ENCODE results near the gene OR6J1. TPM values are rescaled to one million over a fixed set of nuclear protein-coding genes. Genes with fewer than 3 reads are reported as not detected.
A peak's percentile ranks its signal among the peaks of the same experiment; 100 is the strongest.

Gene OR6J1
- polyA plus RNA-seq, 2 of the 4 experiments (the other 2 are of a cell fraction) = not detected

DNA sequence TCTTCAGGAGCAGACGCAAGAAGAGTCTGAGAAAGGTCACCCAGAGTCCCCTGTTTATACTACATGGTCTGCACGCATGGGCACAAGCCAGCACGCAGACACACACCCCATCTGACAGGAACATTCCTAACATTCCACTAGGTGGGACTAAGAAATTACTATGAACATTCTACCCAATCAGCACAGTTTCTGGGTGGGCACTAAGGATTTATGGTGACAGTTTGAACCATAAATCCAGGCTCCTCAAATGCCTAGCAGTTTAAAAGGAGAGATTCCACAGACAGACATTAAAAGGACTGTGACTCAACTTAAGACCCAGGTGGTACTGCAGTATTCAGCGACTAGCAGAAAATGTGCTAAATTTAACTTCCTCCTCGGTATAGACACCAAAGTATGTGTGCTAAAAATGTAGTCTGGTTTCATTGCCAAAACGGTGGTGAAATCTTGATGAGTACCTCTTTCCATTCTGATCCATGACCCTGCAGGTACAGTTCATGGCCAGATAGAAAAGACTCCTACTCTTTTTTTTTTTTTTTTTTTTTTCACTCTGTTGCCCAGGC is 29.8 kb downstream of the OR6J1 start (continued):
- peak; percentile 91 for TF ChIP-seq MAX (IDR thresholded peaks at IDR 0.05)
- TF ChIP-seq, protein P1, sequence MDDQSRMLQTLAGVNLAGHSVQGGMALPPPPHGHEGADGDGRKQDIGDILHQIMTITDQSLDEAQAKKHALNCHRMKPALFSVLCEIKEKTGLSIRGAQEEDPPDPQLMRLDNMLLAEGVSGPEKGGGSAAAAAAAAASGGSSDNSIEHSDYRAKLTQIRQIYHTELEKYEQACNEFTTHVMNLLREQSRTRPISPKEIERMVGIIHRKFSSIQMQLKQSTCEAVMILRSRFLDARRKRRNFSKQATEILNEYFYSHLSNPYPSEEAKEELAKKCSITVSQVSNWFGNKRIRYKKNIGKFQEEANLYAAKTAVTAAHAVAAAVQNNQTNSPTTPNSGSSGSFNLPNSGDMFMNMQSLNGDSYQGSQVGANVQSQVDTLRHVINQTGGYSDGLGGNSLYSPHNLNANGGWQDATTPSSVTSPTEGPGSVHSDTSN (IDR thresholded peaks at IDR 0.05) = peak; percentile 91
- no peak for TF ChIP-seq E2F6 (IDR thresholded peaks at IDR 0.05; ENCODE audit: borderline replicate concordance, low read depth)
- TF ChIP-seq FOSB (CRISPR knock-in tag; IDR thresholded peaks at IDR 0.05) = 0 out of 2 replicates have a peak, but pooled peaks have one; percentile 13
- TF ChIP-seq RARB (CRISPR knock-in tag; IDR thresholded peaks at IDR 0.05) = peak; percentile 86
- no peak for TF ChIP-seq HOXB13 (CRISPR knock-in tag; IDR thresholded peaks at IDR 0.05; ENCODE audit: low read depth)
- TF ChIP-seq ESRRA (IDR thresholded peaks at IDR 0.05; ENCODE audit: borderline replicate concordance, low read length) = no peak
- no peak for TF ChIP-seq POLR2A (IDR thresholded peaks at IDR 0.05; ENCODE audit: low read length)
- TF ChIP-seq HDAC2 (IDR thresholded peaks at IDR 0.05) = no peak
- TF ChIP-seq RAD21 (conservative IDR thresholded peaks at IDR 0.05 in 1 of 2, IDR thresholded peaks at IDR 0.05 in 1 of 2) = no peak
- no peak for TF ChIP-seq HOXA7 (CRISPR knock-in tag; IDR thresholded peaks at IDR 0.05)
- TF ChIP-seq, protein P2, sequence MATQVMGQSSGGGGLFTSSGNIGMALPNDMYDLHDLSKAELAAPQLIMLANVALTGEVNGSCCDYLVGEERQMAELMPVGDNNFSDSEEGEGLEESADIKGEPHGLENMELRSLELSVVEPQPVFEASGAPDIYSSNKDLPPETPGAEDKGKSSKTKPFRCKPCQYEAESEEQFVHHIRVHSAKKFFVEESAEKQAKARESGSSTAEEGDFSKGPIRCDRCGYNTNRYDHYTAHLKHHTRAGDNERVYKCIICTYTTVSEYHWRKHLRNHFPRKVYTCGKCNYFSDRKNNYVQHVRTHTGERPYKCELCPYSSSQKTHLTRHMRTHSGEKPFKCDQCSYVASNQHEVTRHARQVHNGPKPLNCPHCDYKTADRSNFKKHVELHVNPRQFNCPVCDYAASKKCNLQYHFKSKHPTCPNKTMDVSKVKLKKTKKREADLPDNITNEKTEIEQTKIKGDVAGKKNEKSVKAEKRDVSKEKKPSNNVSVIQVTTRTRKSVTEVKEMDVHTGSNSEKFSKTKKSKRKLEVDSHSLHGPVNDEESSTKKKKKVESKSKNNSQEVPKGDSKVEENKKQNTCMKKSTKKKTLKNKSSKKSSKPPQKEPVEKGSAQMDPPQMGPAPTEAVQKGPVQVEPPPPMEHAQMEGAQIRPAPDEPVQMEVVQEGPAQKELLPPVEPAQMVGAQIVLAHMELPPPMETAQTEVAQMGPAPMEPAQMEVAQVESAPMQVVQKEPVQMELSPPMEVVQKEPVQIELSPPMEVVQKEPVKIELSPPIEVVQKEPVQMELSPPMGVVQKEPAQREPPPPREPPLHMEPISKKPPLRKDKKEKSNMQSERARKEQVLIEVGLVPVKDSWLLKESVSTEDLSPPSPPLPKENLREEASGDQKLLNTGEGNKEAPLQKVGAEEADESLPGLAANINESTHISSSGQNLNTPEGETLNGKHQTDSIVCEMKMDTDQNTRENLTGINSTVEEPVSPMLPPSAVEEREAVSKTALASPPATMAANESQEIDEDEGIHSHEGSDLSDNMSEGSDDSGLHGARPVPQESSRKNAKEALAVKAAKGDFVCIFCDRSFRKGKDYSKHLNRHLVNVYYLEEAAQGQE (IDR thresholded peaks at IDR 0.05) = no peak
- TF ChIP-seq BHLHE40 (IDR thresholded peaks at IDR 0.05; ENCODE audit: low read depth, low read length) = no peak
- TF ChIP-seq, protein P3, sequence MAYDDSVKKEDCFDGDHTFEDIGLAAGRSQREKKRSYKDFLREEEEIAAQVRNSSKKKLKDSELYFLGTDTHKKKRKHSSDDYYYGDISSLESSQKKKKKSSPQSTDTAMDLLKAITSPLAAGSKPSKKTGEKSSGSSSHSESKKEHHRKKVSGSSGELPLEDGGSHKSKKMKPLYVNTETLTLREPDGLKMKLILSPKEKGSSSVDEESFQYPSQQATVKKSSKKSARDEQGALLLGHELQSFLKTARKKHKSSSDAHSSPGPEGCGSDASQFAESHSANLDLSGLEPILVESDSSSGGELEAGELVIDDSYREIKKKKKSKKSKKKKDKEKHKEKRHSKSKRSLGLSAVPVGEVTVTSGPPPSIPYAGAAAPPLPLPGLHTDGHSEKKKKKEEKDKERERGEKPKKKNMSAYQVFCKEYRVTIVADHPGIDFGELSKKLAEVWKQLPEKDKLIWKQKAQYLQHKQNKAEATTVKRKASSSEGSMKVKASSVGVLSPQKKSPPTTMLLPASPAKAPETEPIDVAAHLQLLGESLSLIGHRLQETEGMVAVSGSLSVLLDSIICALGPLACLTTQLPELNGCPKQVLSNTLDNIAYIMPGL (CRISPR knock-in tag; IDR thresholded peaks at IDR 0.05; ENCODE audit: borderline replicate concordance) = no peak
- TF ChIP-seq CEBPB (IDR thresholded peaks at IDR 0.05) = peak in 1 of 2 experiments; percentile 71; a peak in 2 of 4 replicates
- no peak for TF ChIP-seq KDM1A (IDR thresholded peaks at IDR 0.05; ENCODE audit: low read depth)
- 0 out of 2 replicates have a peak, but pooled peaks have one; percentile 57 for TF ChIP-seq POLR2AphosphoS2 (conservative IDR thresholded peaks at IDR 0.05; ENCODE audit: low read length)
- no peak; the same call in 1 of the 2 replicates for TF ChIP-seq FOXS1 (CRISPR knock-in tag; IDR thresholded peaks at IDR 0.05)
- no peak for TF ChIP-seq KDM5A (IDR thresholded peaks at IDR 0.05)
- no peak for TF ChIP-seq SREBF2 (IDR thresholded peaks at IDR 0.05)

DNA sequence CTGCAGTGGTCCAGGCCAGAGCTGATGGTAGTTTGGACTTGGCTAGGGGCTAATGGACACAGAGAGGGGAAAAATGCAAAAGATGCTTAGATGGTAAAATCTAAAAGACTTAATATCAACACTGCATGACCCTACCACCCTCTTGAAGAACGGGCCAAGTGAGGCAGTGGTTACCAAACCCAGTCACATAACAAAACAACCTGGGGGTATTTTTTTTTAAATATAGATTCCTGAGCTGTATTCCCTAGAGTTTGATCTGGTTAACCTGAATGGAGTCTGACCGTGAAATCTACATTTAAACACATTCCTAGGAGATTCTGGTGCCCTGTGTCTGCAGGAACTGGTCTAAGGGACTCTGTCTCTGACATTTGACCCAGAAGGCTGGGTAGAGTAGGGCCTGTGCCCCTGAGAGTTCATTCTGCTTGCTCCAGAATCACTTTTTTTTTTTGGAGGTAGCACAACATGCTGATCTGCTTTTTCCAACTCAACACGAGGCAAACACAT is 30.4 kb downstream of the OR6J1 start:
- FAIRE-seq (no peak), ATAC-seq (peak; percentile 1 to 8; a peak in 2 of 6 replicates), DNase-seq (ENCODE audit: low read depth in 1 of 2, low spot score in 1 of 2) (no peak)
- Histone ChIP-seq H3K27ac (peak overlapping the region; percentile 71 to 89), H3K4me2 (peak overlapping the region; percentile 54), H3K4me1 (peaks cover 31% of the 10 kb centered on the region), H3K9me3 (no peaks in the 10 kb centered on the region), H3K4me3 (no peak overlapping the region)
- CTCF ChIA-PET = interaction anchor here (0.7 to 4.6 kb wide), 8 partner anchors 14 to 89 kb away, joined by 3 to 51 read pairs (median 4); partner anchors contain the start of gene ABHD4
- POLR2A ChIA-PET = interaction anchor here (0.6 to 3.7 kb wide), 4 partner anchors 15 to 103 kb away, joined by 3 to 16 read pairs (median 10); partner anchors contain the start of genes ABHD4 and DAD1
- 18% methylated on average over 3 of the region's 3 CpGs for WGBS (ENCODE audit: missing lambda C conversion rate)
- no peak for TF ChIP-seq MAX (IDR thresholded peaks at IDR 0.05)
- no peak for TF ChIP-seq EHMT2 (IDR thresholded peaks at IDR 0.05; ENCODE audit: low read depth)
- no peak for TF ChIP-seq SMC3 (IDR thresholded peaks at IDR 0.05)
- TF ChIP-seq TFCP2L1 (CRISPR knock-in tag; IDR thresholded peaks at IDR 0.05) = no peak
- TF ChIP-seq ZNF302 (CRISPR knock-in tag; IDR thresholded peaks at IDR 0.05) = no peak
- TF ChIP-seq NPAS2 (CRISPR knock-in tag; IDR thresholded peaks at IDR 0.05; ENCODE audit: borderline replicate concordance) = no peak
- TF ChIP-seq RCOR1 (IDR thresholded peaks at IDR 0.05; ENCODE audit: low read depth, low read length) = no peak
- TF ChIP-seq RAD21 (conservative IDR thresholded peaks at IDR 0.05 in 1 of 2, IDR thresholded peaks at IDR 0.05 in 1 of 2) = no peak
- TF ChIP-seq POLR2AphosphoS2 (conservative IDR thresholded peaks at IDR 0.05; ENCODE audit: low read length) = no peak
- TF ChIP-seq USF2 (IDR thresholded peaks at IDR 0.05) = no peak
- no peak for TF ChIP-seq RNF2 (IDR thresholded peaks at IDR 0.05; ENCODE audit: borderline replicate concordance, low read depth)
- no peak for TF ChIP-seq HOXB13 (CRISPR knock-in tag; IDR thresholded peaks at IDR 0.05; ENCODE audit: low read depth)
- TF ChIP-seq, protein P1 (IDR thresholded peaks at IDR 0.05) = no peak
